K562 (cell line): ENCODE measurements around the gene TARBP1. TPM values are rescaled to one million over a fixed set of nuclear protein-coding genes. Genes with fewer than 3 reads are reported as not detected.

Experiments
- ATAC-seq: fragments of 200-7000 bp; cut with Tn5 transposase; 3 replicates; pipeline ENCODE4 v1.9.1; 2020; ENCODE audit warnings: moderate library complexity
- BruUV-seq: library from RNA; stranded (reverse); fragments of 400-500 nt; replicated peaks from 2 replicates; lab custom pipeline; 2021; lab: Mats Ljungman, UMichigan
- CTCF ChIA-PET: fragments of 300-600 bp; formaldehyde crosslinking; extraction: SDS; loops from one replicate; lab custom pipeline; 2021; ENCODE audit warnings: low intra/inter-chr PET ratio; lab: Yijun Ruan, JAX
- POLR2A ChIA-PET: fragments of 300-600, 350-650 bp; sonication (Branson Sonifier 250); formaldehyde crosslinking; extraction: SDS; loops from one replicate; lab custom pipeline; 2021; ENCODE audit warnings: antibody characterized with exemption, inconsistent platforms; lab: Yijun Ruan, JAX
- DNase-seq, 4 experiments: peaks; one replicate each; pipeline versions ENCODE4 v3.0.0 to v3.0.0-alpha.2; 2011 to 2018; ENCODE audit warnings: low spot score in 3 of 4, mixed read lengths in 3 of 4; ENCODE audit errors: extremely low read depth in 1 of 4
- FAIRE-seq: peaks from 2 replicates; lab custom pipeline; 2011; peaks lifted over from hg19 to GRCh38; lab: Jason Lieb, UNC
- H2AFZ ChIP-seq: 2 replicates; pipeline ENCODE4 v1.6.0; 2011; ENCODE audit warnings: low read depth, low read length, control low read depth, inconsistent platforms
- H3K27ac ChIP-seq: fragments of 200-600 bp; 3 replicates; pipeline ENCODE4 v1.8.0; 2011; ENCODE audit warnings: low read depth, mild to moderate bottlenecking, control low read depth, inconsistent platforms, low read length, moderate library complexity, mixed read lengths; ENCODE audit errors: extremely low read depth
- H3K27me3 ChIP-seq, 2 experiments: fragments of 300-600 bp in 1 of 2; 2 replicates in 1 of 2; 3 replicates in 1 of 2; pipeline versions ENCODE4 v1.6.0 to v1.8.0; 2011; ENCODE audit warnings: inconsistent platforms in 2 of 2, low read length in 2 of 2, mild to moderate bottlenecking in 1 of 2, mixed read lengths in 1 of 2, moderate library complexity in 1 of 2; ENCODE audit not compliant: control insufficient read depth in 2 of 2, insufficient read depth in 2 of 2
- H3K36me3 ChIP-seq: fragments of 300-600 bp; 3 replicates; pipeline ENCODE4 v1.8.0; 2011; ENCODE audit warnings: mild to moderate bottlenecking, low read length, inconsistent platforms; ENCODE audit not compliant: control insufficient read depth, insufficient read depth
- H3K4me1 ChIP-seq, 2 experiments: fragments of 200-600 bp in 1 of 2; replicated peaks in 1 of 2; 2 replicates in 1 of 2; 3 replicates in 1 of 2; pipeline versions ENCODE4 v1.5.1 to v1.8.0; 2011; ENCODE audit warnings: inconsistent platforms in 2 of 2, low read length in 2 of 2, mild to moderate bottlenecking in 1 of 2, mixed read lengths in 1 of 2, moderate library complexity in 1 of 2; ENCODE audit not compliant: control insufficient read depth in 2 of 2, insufficient read depth in 2 of 2
- H3K4me2 ChIP-seq: 2 replicates; pipeline ENCODE4 v1.6.1; 2011; ENCODE audit warnings: low read length, control low read depth, inconsistent platforms, mixed read lengths; ENCODE audit not compliant: insufficient read depth
- H3K4me3 ChIP-seq: fragments of 200-600 bp; sonication (generic), shearing (Covaris generic); 2 replicates; pipeline ENCODE4 v1.5.1; 2016; ENCODE audit warnings: control low read depth, inconsistent platforms
- H3K79me2 ChIP-seq: fragments of 200-600 bp; 3 replicates; pipeline ENCODE4 v1.8.0; 2011; ENCODE audit warnings: low read length, inconsistent platforms; ENCODE audit not compliant: control insufficient read depth, insufficient read depth
- H3K9ac ChIP-seq, 2 experiments: 2 replicates each; pipeline versions ENCODE4 v1.6.0 to v1.6.1; 2011; ENCODE audit warnings: low read depth in 2 of 2, low read length in 2 of 2, control low read depth in 1 of 2, inconsistent platforms in 1 of 2, mild to moderate bottlenecking in 1 of 2, mixed read lengths in 1 of 2; ENCODE audit not compliant: insufficient read depth in 1 of 2
- H3K9me1 ChIP-seq: one replicate; pipeline ENCODE4 v1.6.0; 2011; ENCODE audit warnings: inconsistent platforms, mild to moderate bottlenecking, low read length, moderate library complexity; ENCODE audit not compliant: control insufficient read depth, insufficient read depth
- H3K9me3 ChIP-seq: replicated peaks from 2 replicates; pipeline ENCODE4 v1.5.1; 2011; ENCODE audit warnings: low read depth, low read length, inconsistent platforms; ENCODE audit not compliant: control insufficient read depth, insufficient read depth
- H4K20me1 ChIP-seq: replicated peaks from 2 replicates; pipeline ENCODE4 v1.6.1; 2011; ENCODE audit warnings: low read length, inconsistent platforms, mixed read lengths; ENCODE audit not compliant: control insufficient read depth, insufficient read depth
- CREB1 ChIP-seq, 2 experiments: sonication (generic) in 1 of 2; formaldehyde crosslinking in 1 of 2; IDR thresholded peaks; 2 replicates each; pipeline versions ENCODE4 v1.6.1 to v1.8.0; 2012 to 2022; ENCODE audit warnings: inconsistent platforms in 1 of 2, mild to moderate bottlenecking in 1 of 2, missing genetic modification reagents in 1 of 2, moderate library complexity in 1 of 2
- KDM5B ChIP-seq: fragments of 200-600 bp; sonication (generic); IDR thresholded peaks from 2 replicates; pipeline ENCODE4 v1.6.1; 2012; ENCODE audit warnings: low read depth, mild to moderate bottlenecking, moderate library complexity, low read length, control low read depth, inconsistent platforms; ENCODE audit not compliant: insufficient replicate concordance
- MCM3 ChIP-seq: fragments of 450-650 bp; IDR thresholded peaks from 2 replicates; pipeline ENCODE4 v1.6.1; 2016
- MIER1 ChIP-seq: fragments of 450-650 bp; IDR thresholded peaks from 2 replicates; pipeline ENCODE4 v1.6.1; 2016; ENCODE audit warnings: antibody characterized with exemption, mild to moderate bottlenecking, low read depth
- MLX ChIP-seq, 2 experiments: fragments of 450-650 bp in 1 of 2; sonication (generic) in 1 of 2; formaldehyde crosslinking; conservative IDR thresholded peaks; 2 replicates each; pipeline versions ENCODE4 v1.4.0 to v1.8.1; 2020 to 2022; ENCODE audit warnings: mild to moderate bottlenecking in 1 of 2, missing genetic modification reagents in 1 of 2
- NFE2 ChIP-seq: IDR thresholded peaks from 2 replicates; pipeline ENCODE4 v1.6.1; 2014; ENCODE audit warnings: antibody characterized with exemption, low read depth
- SFPQ ChIP-seq: fragments of 200-400 bp; formaldehyde crosslinking; IDR thresholded peaks from 2 replicates; pipeline ENCODE4 v1.6.1; 2017; ENCODE audit warnings: mild to moderate bottlenecking, low read depth, low read length, moderate library complexity
- SMARCA5 ChIP-seq: fragments of 450-650 bp; IDR thresholded peaks from 2 replicates; pipeline ENCODE4 v1.6.1; 2016
- TRIM25 ChIP-seq: fragments of 450-650 bp; IDR thresholded peaks from 2 replicates; pipeline ENCODE4 v1.7.0; 2016; ENCODE audit warnings: borderline replicate concordance
- USF1 ChIP-seq: sonication (generic); formaldehyde crosslinking; IDR thresholded peaks from 2 replicates; pipeline ENCODE4 v1.9.0; 2022; ENCODE audit warnings: mild to moderate bottlenecking, missing genetic modification reagents
- ZBED1 ChIP-seq: IDR thresholded peaks from 2 replicates; pipeline ENCODE4 v1.6.1; 2014
- ZBTB43 ChIP-seq: sonication (generic); formaldehyde crosslinking; IDR thresholded peaks from 2 replicates; pipeline ENCODE4 v1.8.0; 2023; ENCODE audit warnings: mild to moderate bottlenecking, missing genetic modification reagents
- ZNF79 ChIP-seq: fragments of 250-450 bp; sonication (Bioruptor Pico); IDR thresholded peaks from 2 replicates; pipeline ENCODE4 v1.4.0; 2020; ENCODE audit warnings: low read depth, mild to moderate bottlenecking, moderate library complexity
- WGBS: fragments of 100-300 bp; shearing (Covaris generic); methylation state at CpG from one replicate; pipeline ENCODE4 v1.1.6; 2016; ENCODE audit warnings: low coverage, mixed read lengths; ENCODE audit not compliant: insufficient coverage; ENCODE audit errors: missing lambda C conversion rate; 5-methylcytosine and 5-hydroxymethylcytosine counted together
- in situ Hi-C: fragments of 300-500 bp; cut with MboI; formaldehyde crosslinking; loops from 4 replicates; pipeline ENCODE4 v1.15.0; 2018; ENCODE audit warnings: inconsistent platforms, mixed read lengths
- intact Hi-C: fragments of 100-400 bp; cut with micrococcal nuclease; formaldehyde crosslinking; loops from 2 replicates; pipeline ENCODE4 v1.14.2; 2022
- polyA plus RNA-seq, 8 experiments: library from polyadenylated mRNA; depleted of rRNA in 4 of 8; stranded (reverse) in 5 of 8; unstranded in 3 of 8; fragments of >200 nt; fragmentation: Nextera tagmentation in 2 of 8; fragmentation: Illumina TruSeq in 1 of 8; extraction: Ambion mirVana in 2 of 8; extraction: Trizol in 1 of 8; gene quantifications; 2 replicates each; pipeline versions ENCODE4 v1.2.1 to v1.2.3, GENCODE V29; 2011 to 2014; ENCODE audit warnings: inconsistent platforms in 1 of 8, missing spikeins in 1 of 8
- total RNA-seq, 7 experiments: library from RNA; depleted of rRNA in 6 of 7; stranded (reverse); fragments of >200 nt in 6 of 7; fragmentation: Illumina TruSeq in 2 of 7; extraction: Trizol in 2 of 7; gene quantifications; 2 replicates each; pipeline versions ENCODE4 v1.2.1 to v1.2.3, GENCODE V29; 2011 to 2021; ENCODE audit warnings: low replicate concordance in 1 of 7

The TARBP1 gene
- total and polyA plus RNA-seq, 9 of the 15 experiments (the other 6 are each of a cell fraction or from before 2014, with no cell fraction given) = 8.8 to 48.0 (median 22.9) TPM

- H3K9me3 ChIP-seq = no peaks in the 10 kb centered on the region
- H3K27ac ChIP-seq = peak overlapping the region; percentile 7; the same call in 1 of the 3 replicates
- FAIRE-seq = no peak
- no peak overlapping the region for H3K4me3 ChIP-seq
- peak in 1 of 4 experiments; percentile 58 for DNase-seq
- H4K20me1 ChIP-seq = no peaks in the 10 kb centered on the region
- in situ Hi-C loops (loop anchor here (5.0 to 10.0 kb wide), 4 partner anchors 102 to 597 kb away; no protein-coding TSS in a partner anchor), intact Hi-C loops (loop anchor here (5.0 to 10.0 kb wide), 4 partner anchors 383 to 919 kb away; no protein-coding TSS in a partner anchor)
- 27% methylated on average over 7 of the region's 7 CpGs for WGBS
- no peaks in the 10 kb centered on the region for H3K36me3 ChIP-seq
- ATAC-seq = peak; percentile 11
- no peaks in the 10 kb centered on the region for H3K79me2 ChIP-seq
- H3K9ac ChIP-seq = no peak overlapping the region; a peak in 2 of 4 replicates
- peaks cover 11 to 49% of the 10 kb centered on the region in 2 experiments for H3K4me1 ChIP-seq
- H3K4me2 ChIP-seq = 0 out of 2 replicates have a peak overlapping the region, but pooled peaks have one; percentile 0
- CTCF ChIA-PET = interaction anchor here (0.6 to 0.7 kb wide), 3 partner anchors 10 to 1123 kb away, joined by 3 to 5 read pairs (median 3); no protein-coding TSS in a partner anchor
- no TSS peak for BruUV-seq
- H3K9me1 ChIP-seq = no peaks in the 10 kb centered on the region
- no peaks in the 10 kb centered on the region for H3K27me3 ChIP-seq
- peak overlapping the region; percentile 78 for H2AFZ ChIP-seq
- POLR2A ChIA-PET = interaction anchor here (0.5 to 2.0 kb wide), 11 partner anchors 8 to 605 kb away, joined by 3 to 11 read pairs (median 4); partner anchors contain the start of gene IRF2BP2
- TF ChIP-seq ZBTB43 = no peak
- TF ChIP-seq KDM5B = no peak
- TF ChIP-seq MIER1 = peak; percentile 37; the same call in 1 of the 2 replicates
- TF ChIP-seq NFE2 = no peak
- 0 out of 2 replicates have a peak, but pooled peaks have one; percentile 43 for TF ChIP-seq MCM3
- TF ChIP-seq CREB1 (IDR thresholded peaks at IDR 0.05) = no peak
- no peak for TF ChIP-seq CREB1 (CRISPR knock-in tag; IDR thresholded peaks at IDR 0.05)
- no peak for TF ChIP-seq ZNF79
- TF ChIP-seq MLX (CRISPR knock-in tag; conservative IDR thresholded peaks at IDR 0.05) = no peak
- no peak for TF ChIP-seq ZBED1
- TF ChIP-seq SFPQ = no peak
- TF ChIP-seq TRIM25 = 0 out of 2 replicates have a peak, but pooled peaks have one; percentile 16
- 0 out of 2 replicates have a peak, but pooled peaks have one; percentile 58 for TF ChIP-seq SMARCA5
- no peak for TF ChIP-seq USF1 (CRISPR knock-in tag)
These were observed 16.4 kb upstream of the TARBP1 start for GRCh38 chr1:234495231-234495990.
